ENCODE measurements around the gene XYLT1. TPM values are rescaled to one million over a fixed set of nuclear protein-coding genes. Genes with fewer than 3 reads are reported as not detected.

The XYLT1 gene
- total and polyA plus RNA-seq, 10 of the 15 experiments (the other 5 are each of a cell fraction or from before 2014, with no cell fraction given): 0.88 to 14.8 (median 5.8) TPM

- ATAC-seq: no peak
- ChIA-PET SMC1A (ENCODE audit: uncharacterized antibody, unreplicated experiment) (interaction anchor here (0.6 to 8.5 kb wide), 45 partner anchors 8 to 610 kb away, joined by 3 to 119 read pairs (median 7); no protein-coding TSS in a partner anchor), POLR2A (interaction anchor here (0.6 to 3.9 kb wide), 10 partner anchors 15 to 229 kb away, joined by 3 to 24 read pairs (median 5); no protein-coding TSS in a partner anchor), RAD21 (ENCODE audit: unreplicated experiment) (interaction anchor here (0.6 to 11.3 kb wide), 43 partner anchors 10 to 1505 kb away, joined by 3 to 111 read pairs (median 7); no protein-coding TSS in a partner anchor), CTCF (interaction anchor here (0.6 to 10.5 kb wide), 46 partner anchors 9 to 612 kb away, joined by 3 to 85 read pairs (median 6); no protein-coding TSS in a partner anchor)
- intact Hi-C loops (cut with micrococcal nuclease; ENCODE audit: unreplicated experiment) (loop anchor here (5.0 to 10.0 kb wide), 5 partner anchors 100 to 392 kb away; no protein-coding TSS in a partner anchor), in situ Hi-C loops (cut with MboI) (loop anchor here (5.0 kb wide), 2 partner anchors 165 to 210 kb away; no protein-coding TSS in a partner anchor)
- Histone ChIP-seq H4K20me1 (ENCODE audit: control insufficient read depth, insufficient read depth) (0 out of 2 replicates have a peak, but pooled peaks cover 2% of the 10 kb centered on the region), H3K4me2 (ENCODE audit: control insufficient read depth, insufficient read depth) (peak overlapping the region; percentile 43; the same call in 1 of the 2 replicates), H3K4me3 (0 out of 2 replicates have a peak overlapping the region, but pooled peaks have one; percentile 36), H3K27me3 (replicated peaks in 1 of 2; ENCODE audit: control insufficient read depth in 2 of 2, insufficient read depth in 2 of 2, low read length in 1 of 2) (peaks cover 0 to 3% of the 10 kb centered on the region in 2 experiments; a peak in 3 of 4 replicates), H3K9ac (ENCODE audit: control insufficient read depth, insufficient read depth, low read length) (no peak overlapping the region), H3K27ac (ENCODE audit: control insufficient read depth, insufficient read depth) (no peak overlapping the region), H2AFZ (ENCODE audit: control insufficient read depth, low read depth, low read length) (no peak overlapping the region), H3K4me1 (ENCODE audit: control insufficient read depth, insufficient read depth, low read length) (peaks cover 29% of the 10 kb centered on the region), H3K36me3 (ENCODE audit: control insufficient read depth in 2 of 2, insufficient read depth in 2 of 2, low read length in 1 of 2) (no peaks in the 10 kb centered on the region), H3K79me2 (ENCODE audit: control insufficient read depth, insufficient read depth, low read length) (peaks cover 6% of the 10 kb centered on the region), H3K9me3 (replicated peaks; ENCODE audit: control insufficient read depth, insufficient read depth, low read length) (no peaks in the 10 kb centered on the region; the same call in 2 of the 3 replicates)
- TF ChIP-seq RFX5 (IDR thresholded peaks at IDR 0.05; ENCODE audit: low read depth, low read length) (no peak), NRF1 (conservative IDR thresholded peaks at IDR 0.05; ENCODE audit: low read depth, low read length) (no peak), ZNF274 (IDR thresholded peaks at IDR 0.05; ENCODE audit: insufficient read depth, insufficient read length) (no peak), ATF3 (IDR thresholded peaks at IDR 0.05; ENCODE audit: borderline replicate concordance, extremely low read depth, low read depth, low read length) (no peak), SREBF2 (IDR thresholded peaks at IDR 0.05; ENCODE audit: low read length) (no peak)
- BruUV-seq (replicated peaks): no TSS peak
- WGBS (ENCODE audit: insufficient coverage, insufficient replicate concordance, low lambda C conversion rate, missing lambda C conversion rate): 61% methylated on average over 8 of the region's 8 CpGs
- FAIRE-seq: no peak
- no peak for DNase-seq (ENCODE audit: low read depth, low spot score)
Measured at GRCh38 chr16:17466876-17467275, 3.9 kb downstream of the XYLT1 start.

Measured in GM12878 (cell line).